Nephron progenitor cell (in vitro differentiated cells): Measurements from ENCODE around the gene SPRTN.
"Not testable (repeated sequence)": the region's sequence is repeated elsewhere in the genome, so short reads cannot be mapped to it uniquely, and the experiment has no call there.

ENCODE experiments used
- DNase-seq: peaks from one replicate; pipeline ENCODE4 v3.0.0; 2021
- H3K27ac Mint-ChIP-seq: 2 replicates; pipeline ENCODE4 v1.8.0; 2021; ENCODE audit warnings: mild to moderate bottlenecking, moderate library complexity, mixed read lengths
- H3K27me3 Mint-ChIP-seq: 2 replicates; pipeline ENCODE4 v1.8.0; 2021; ENCODE audit warnings: mild to moderate bottlenecking, low read depth, mixed read lengths; ENCODE audit not compliant: poor library complexity
- H3K36me3 Mint-ChIP-seq: 2 replicates; pipeline ENCODE4 v1.8.0; 2021; ENCODE audit warnings: low read depth, mixed read lengths
- H3K4me1 Mint-ChIP-seq: 2 replicates; pipeline ENCODE4 v1.8.0; 2021; ENCODE audit warnings: mixed read lengths
- H3K4me3 Mint-ChIP-seq: 2 replicates; pipeline ENCODE4 v1.8.0; 2021; ENCODE audit warnings: mild to moderate bottlenecking, moderate library complexity, mixed read lengths
- H3K9me3 Mint-ChIP-seq: 2 replicates; pipeline ENCODE4 v1.8.0; 2021; ENCODE audit warnings: mild to moderate bottlenecking, moderate library complexity, mixed read lengths
- TF ChIP-seq, protein P1 (sequence below): fragments of 200-600 bp; sonication (generic); IDR thresholded peaks from 2 replicates; pipeline ENCODE4 v1.5.0; 2021; ENCODE audit warnings: antibody characterized with exemption

Gene SPRTN

DNA sequence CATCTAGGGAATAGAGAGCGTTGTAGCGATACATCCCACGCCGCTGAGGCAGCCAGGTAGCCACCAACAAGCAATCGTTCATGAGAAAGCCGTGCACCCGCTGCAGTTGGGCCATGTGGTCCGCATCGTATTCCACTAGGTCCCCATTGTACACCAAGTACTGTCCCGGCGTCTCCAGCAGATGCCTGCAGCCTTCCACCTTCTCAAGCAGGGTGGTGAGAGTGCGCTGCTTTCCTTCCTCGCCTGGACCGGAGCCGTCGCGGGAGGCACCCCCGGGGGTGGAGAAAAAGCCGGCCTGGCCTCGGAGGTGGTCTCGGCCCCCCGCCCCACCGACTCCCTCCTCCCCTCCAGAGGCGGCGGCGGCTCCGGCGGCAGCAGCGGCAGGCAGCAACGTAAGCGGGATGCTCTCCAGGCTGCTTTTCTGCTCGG is 1.0 kb upstream of the SPRTN start:
- Mint-ChIP-seq H3K4me3 (peak overlapping the region; percentile 98), H3K4me1 (peaks cover 61% of the 10 kb centered on the region), H3K36me3 (peaks cover 39% of the 10 kb centered on the region), H3K27ac (peak overlapping the region; percentile 59), H3K27me3 (peaks cover 5% of the 10 kb centered on the region), H3K9me3 (no peaks in the 10 kb centered on the region)
- TF ChIP-seq, protein P1, sequence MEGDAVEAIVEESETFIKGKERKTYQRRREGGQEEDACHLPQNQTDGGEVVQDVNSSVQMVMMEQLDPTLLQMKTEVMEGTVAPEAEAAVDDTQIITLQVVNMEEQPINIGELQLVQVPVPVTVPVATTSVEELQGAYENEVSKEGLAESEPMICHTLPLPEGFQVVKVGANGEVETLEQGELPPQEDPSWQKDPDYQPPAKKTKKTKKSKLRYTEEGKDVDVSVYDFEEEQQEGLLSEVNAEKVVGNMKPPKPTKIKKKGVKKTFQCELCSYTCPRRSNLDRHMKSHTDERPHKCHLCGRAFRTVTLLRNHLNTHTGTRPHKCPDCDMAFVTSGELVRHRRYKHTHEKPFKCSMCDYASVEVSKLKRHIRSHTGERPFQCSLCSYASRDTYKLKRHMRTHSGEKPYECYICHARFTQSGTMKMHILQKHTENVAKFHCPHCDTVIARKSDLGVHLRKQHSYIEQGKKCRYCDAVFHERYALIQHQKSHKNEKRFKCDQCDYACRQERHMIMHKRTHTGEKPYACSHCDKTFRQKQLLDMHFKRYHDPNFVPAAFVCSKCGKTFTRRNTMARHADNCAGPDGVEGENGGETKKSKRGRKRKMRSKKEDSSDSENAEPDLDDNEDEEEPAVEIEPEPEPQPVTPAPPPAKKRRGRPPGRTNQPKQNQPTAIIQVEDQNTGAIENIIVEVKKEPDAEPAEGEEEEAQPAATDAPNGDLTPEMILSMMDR = no peak
- peak; percentile 67 for DNase-seq

GRCh38 chr1:231337472-231338269 is 422 bp upstream of the SPRTN start, which contains the start of gene EXOC8:
Gene EXOC8, minus strand, starts transcription at chr1:231337852. Its CDS starts 107 bp downstream, at chr1:231337745.
- Mint-ChIP-seq H3K27ac (peak within 1 kb of the TSS; percentile 99), H3K27me3 (peaks cover 5% of the 10 kb centered on the region), H3K36me3 (peaks cover 41% of the 10 kb centered on the region), H3K9me3 (no peaks in the 10 kb centered on the region), H3K4me1 (peaks cover 58% of the 10 kb centered on the region), H3K4me3 (peak within 1 kb of the TSS; percentile 98)
- TF ChIP-seq, protein P1 = no peak
- DNase-seq = peak; percentile 97

GRCh38 chr1:231340328-231341013 is 2.4 kb downstream of the SPRTN start:
- no peaks in the 10 kb centered on the region for H3K9me3 Mint-ChIP-seq
- no peak overlapping the region for H3K27ac Mint-ChIP-seq
- peaks cover 5% of the 10 kb centered on the region for H3K27me3 Mint-ChIP-seq
- DNase-seq = no peak
- TF ChIP-seq, protein P1 = no peak
- peaks cover 63% of the 10 kb centered on the region for H3K36me3 Mint-ChIP-seq
- peaks cover 32% of the 10 kb centered on the region for H3K4me1 Mint-ChIP-seq
- no peak overlapping the region for H3K4me3 Mint-ChIP-seq

GRCh38 chr1:231347961-231348360 is 9.9 kb downstream of the SPRTN start:
- Mint-ChIP-seq H3K27ac (no peak overlapping the region), H3K4me3 (no peak overlapping the region), H3K4me1 (no peaks in the 10 kb centered on the region), H3K9me3 (no peaks in the 10 kb centered on the region), H3K36me3 (peaks cover 49% of the 10 kb centered on the region), H3K27me3 (peaks cover 2% of the 10 kb centered on the region)
- TF ChIP-seq, protein P1 = no peak
- no peak for DNase-seq

GRCh38 chr1:231348442-231348841 is 10.3 kb downstream of the SPRTN start:
- Mint-ChIP-seq H3K27me3 (peaks cover 2% of the 10 kb centered on the region), H3K36me3 (peaks cover 46% of the 10 kb centered on the region), H3K4me3 (no peak overlapping the region), H3K27ac (no peak overlapping the region), H3K9me3 (no peaks in the 10 kb centered on the region), H3K4me1 (no peaks in the 10 kb centered on the region)
- DNase-seq = no peak
- TF ChIP-seq, protein P1 = no peak

DNA sequence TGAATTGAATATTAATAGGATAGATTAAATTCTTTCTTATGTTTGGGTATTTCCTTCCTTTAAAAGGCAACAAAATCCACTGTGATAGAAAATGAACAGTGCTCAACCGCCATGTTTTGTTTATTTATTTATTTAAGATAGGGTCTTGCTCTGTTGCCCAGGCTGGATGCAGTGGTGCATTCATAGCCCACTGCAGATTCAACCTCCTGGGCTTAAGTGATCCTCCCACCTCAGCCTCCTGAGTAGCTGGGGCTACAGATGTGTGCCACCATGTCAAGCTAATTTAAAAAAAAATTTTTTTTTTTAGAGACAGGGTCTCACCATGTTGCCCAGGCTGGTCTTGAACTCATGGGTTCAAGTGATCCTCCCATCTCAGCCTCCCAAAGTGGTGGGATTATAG is 10.8 kb downstream of the SPRTN start:
- not testable (repeated sequence) for H3K9me3 Mint-ChIP-seq, H3K4me1 Mint-ChIP-seq, DNase-seq, H3K27me3 Mint-ChIP-seq, H3K4me3 Mint-ChIP-seq, H3K27ac Mint-ChIP-seq
- peaks cover 42% of the 10 kb centered on the region for H3K36me3 Mint-ChIP-seq
